GM12872 (cell line): ENCODE data around the gene PBX1.

Experiments used
- TF ChIP-seq, protein P1 (sequence below): IDR thresholded peaks from 3 replicates; pipeline ENCODE4 v1.5.1; 2011; ENCODE audit warnings: low read depth, mild to moderate bottlenecking, low read length, moderate library complexity; ENCODE audit not compliant: insufficient read depth

PBX1 gene

DNA sequence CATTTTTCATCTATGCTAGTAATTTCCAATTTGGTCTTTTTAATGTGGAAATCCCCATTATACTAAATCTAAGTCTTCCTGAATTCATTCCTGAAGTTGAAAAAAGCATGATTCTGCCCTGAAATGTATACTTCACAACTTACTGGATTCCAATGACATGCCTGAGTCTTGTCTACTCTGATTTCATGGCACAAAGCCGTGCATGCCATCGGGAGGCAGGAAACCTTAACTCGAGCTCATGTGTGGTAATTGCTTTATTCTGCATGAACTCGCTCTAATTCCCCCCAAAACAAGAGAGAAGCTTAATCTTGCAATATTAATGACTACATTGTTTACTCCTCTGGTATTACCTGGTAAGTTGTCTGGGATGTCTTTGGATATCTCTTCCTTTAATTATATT lies 39.6 kb upstream of the PBX1 start:
- TF ChIP-seq, protein P1, sequence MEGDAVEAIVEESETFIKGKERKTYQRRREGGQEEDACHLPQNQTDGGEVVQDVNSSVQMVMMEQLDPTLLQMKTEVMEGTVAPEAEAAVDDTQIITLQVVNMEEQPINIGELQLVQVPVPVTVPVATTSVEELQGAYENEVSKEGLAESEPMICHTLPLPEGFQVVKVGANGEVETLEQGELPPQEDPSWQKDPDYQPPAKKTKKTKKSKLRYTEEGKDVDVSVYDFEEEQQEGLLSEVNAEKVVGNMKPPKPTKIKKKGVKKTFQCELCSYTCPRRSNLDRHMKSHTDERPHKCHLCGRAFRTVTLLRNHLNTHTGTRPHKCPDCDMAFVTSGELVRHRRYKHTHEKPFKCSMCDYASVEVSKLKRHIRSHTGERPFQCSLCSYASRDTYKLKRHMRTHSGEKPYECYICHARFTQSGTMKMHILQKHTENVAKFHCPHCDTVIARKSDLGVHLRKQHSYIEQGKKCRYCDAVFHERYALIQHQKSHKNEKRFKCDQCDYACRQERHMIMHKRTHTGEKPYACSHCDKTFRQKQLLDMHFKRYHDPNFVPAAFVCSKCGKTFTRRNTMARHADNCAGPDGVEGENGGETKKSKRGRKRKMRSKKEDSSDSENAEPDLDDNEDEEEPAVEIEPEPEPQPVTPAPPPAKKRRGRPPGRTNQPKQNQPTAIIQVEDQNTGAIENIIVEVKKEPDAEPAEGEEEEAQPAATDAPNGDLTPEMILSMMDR, result no peak

DNA sequence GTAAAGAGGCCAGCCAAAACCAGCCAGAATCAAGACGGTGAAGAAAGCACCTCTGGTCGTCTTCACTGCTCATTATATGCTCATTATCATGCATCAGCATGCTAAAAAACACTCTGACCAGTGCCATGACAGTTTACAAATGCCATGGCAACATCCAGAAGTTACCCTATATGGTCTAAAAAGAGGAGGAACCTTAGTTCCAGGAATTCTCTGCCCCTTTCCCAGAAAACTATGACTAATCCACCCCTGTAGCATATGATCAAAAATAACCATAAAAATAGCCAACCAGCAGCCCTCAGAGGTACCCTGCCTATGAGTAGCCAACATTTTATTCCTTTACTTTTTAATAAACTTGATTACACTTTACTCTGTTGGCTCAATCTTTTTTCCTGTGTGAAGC lies 34.2 kb upstream of the PBX1 start:
- TF ChIP-seq, protein P1, result no peak

DNA sequence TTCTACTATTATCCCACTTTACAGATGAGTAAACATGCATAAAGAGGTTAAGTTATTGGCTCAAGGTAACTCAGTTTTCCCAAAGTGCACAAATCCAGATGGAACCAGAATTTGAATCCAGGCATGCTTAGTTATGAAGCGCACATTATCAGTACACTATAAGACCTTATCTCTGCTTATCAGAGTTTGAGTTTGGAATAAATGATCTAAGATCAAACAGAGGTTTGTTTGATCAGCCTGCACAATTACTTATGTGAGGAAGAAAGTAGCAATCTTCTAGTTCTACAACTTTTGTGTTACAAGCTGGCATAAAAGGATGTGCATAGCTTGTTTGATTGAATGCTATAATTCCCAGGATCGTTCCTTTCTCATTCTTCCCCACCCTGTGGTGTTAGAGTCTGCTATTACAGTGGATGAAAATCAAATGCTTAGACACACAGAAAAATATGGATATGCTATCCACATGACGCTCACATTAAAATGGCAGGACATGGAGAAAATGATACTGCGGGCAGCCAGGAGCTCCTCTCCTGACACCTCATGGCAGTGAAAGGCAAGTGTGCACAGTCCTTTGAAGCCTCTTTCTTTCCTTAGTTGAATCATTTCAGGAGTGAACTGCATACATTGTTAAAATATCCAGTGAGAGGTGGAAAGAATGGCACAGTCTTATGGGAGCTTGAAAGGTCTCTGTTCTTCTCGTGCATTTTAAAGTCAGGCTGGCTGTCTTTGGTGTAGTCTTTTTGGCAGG lies 23.9 kb upstream of the PBX1 start:
- TF ChIP-seq, protein P1, result no peak

DNA sequence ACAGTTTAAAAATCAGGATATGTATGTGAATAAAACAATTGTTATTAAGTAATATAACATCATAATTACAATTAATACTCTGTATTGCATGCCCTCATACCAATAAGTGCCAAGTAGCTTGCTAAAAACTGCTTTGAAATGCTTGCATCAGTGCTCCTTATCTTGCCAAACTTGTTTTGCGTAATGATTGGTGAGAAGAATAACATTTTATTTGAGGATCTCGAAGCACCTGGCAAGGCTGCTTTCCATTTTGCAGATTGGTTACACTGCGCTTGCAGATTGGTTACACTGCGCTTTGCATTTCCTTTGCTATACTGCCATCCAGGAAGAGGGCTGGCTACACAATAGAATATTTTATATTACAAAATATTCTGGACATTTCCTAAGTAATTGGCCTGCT lies 1.7 kb upstream of the PBX1 start:
- TF ChIP-seq, protein P1, result no peak

DNA sequence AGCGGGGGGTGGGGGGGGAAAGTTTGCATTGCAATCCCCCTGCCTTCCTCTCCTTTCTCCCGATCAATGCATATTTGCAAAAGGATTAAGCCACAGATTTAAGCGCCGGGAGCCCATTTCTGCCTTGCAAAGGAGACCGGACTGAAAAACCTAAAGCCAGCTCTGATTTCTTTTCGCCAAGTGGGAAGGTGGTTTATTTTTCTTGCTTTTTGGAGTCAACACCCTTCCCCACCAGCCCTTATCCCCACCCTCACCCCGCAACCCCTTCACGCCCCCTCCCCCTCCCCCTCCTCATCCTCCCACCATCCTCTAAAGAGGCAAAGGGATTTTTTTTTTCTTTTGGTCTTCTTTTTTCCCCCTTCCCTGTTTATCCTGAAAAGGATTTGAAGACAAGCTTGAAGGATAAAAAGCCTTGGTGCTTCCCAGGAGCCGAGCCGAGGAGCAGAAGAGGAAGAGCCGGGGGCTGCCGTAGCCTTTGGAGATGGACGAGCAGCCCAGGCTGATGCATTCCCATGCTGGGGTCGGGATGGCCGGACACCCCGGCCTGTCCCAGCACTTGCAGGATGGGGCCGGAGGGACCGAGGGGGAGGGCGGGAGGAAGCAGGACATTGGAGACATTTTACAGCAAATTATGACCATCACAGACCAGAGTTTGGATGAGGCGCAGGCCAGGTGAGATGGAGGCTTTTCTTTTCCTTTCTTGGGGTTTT lies 513 bp downstream of the PBX1 start:
- TF ChIP-seq, protein P1, result no peak

DNA sequence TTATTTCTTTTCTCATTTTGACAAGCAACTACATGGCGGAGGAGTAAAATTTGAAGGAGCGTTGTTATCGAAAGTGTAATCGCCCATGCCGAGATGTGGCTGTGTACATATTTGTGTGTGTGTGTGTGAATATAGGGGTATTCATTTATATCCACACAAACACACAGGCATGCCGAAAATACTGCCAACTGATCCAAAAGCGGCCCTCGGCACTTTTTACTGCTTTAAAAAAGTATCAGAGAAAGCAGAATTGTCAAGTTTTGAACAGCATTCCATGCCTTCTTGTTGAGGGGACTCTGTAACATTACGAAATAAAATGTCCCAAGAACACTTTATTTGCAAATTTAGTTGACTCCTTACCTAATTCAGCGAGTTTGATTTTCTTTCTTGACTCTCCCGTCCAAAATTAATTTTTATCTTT lies 1.1 kb downstream of the PBX1 start:
- TF ChIP-seq, protein P1, result no peak

DNA sequence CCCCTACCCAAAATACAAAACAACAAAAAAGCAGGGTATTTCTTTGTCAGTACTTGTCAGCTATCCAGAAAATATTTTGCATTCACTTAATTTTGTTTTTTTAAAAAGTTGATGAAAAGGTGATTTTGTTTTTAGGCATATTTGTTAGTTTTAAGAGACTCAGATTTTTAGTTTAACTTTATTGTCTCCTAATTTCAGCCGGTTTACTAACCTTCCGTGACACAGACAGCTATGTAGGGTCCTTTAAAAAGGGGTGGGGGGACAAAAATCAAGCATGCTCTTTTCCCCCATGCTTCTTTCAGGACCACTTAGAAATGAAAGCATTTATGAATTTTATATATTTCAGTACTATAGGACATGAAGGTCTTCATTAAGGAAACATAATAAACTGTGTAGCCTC lies 1.6 kb downstream of the PBX1 start:
- TF ChIP-seq, protein P1, result no peak
